Endothelial cell of hepatic sinusoid (primary cell): Measurements from ENCODE around the gene PRRX1.

Source experiments
- in situ Hi-C: cut with HindIII; loops from 2 replicates; pipeline ENCODE4 v1.10.0; 2017; ENCODE audit warnings: low sequenced_read_pairs

The PRRX1 gene

GRCh38 chr1:170714163-170714562, 50.2 kb downstream of the PRRX1 start:
- in situ Hi-C loops = no loop called here

- in situ Hi-C loops = no loop called here
Measured at GRCh38 chr1:170714938-170715337, 51.0 kb downstream of the PRRX1 start.

- in situ Hi-C loops = no loop called here
Measured at GRCh38 chr1:170716835-170717429, 53.0 kb downstream of the PRRX1 start.

GRCh38 chr1:170720661-170721060, 56.7 kb downstream of the PRRX1 start:
- in situ Hi-C loops = no loop called here

GRCh38 chr1:170721621-170722020, 57.7 kb downstream of the PRRX1 start:
- in situ Hi-C loops = no loop called here

- in situ Hi-C loops = no loop called here
Measured at GRCh38 chr1:170723518-170723917, 59.6 kb downstream of the PRRX1 start.

- in situ Hi-C loops = no loop called here
Measured at GRCh38 chr1:170725326-170725725, 61.4 kb downstream of the PRRX1 start.

- in situ Hi-C loops = no loop called here
Measured at GRCh38 chr1:170727963-170728362, 64.0 kb downstream of the PRRX1 start.

- in situ Hi-C loops = no loop called here
Measured at GRCh38 chr1:170729225-170730002, 65.5 kb downstream of the PRRX1 start.

GRCh38 chr1:170730014-170730413, 66.1 kb downstream of the PRRX1 start:
- in situ Hi-C loops = no loop called here

GRCh38 chr1:170730438-170730837, 66.5 kb downstream of the PRRX1 start:
- in situ Hi-C loops = no loop called here

- in situ Hi-C loops = no loop called here
Measured at GRCh38 chr1:170731566-170732251, 67.8 kb downstream of the PRRX1 start.

GRCh38 chr1:170732252-170732588, 68.3 kb downstream of the PRRX1 start:
- in situ Hi-C loops = no loop called here

- in situ Hi-C loops = no loop called here
Measured at GRCh38 chr1:170734412-170735175, 70.7 kb downstream of the PRRX1 start.

- in situ Hi-C loops = no loop called here
Measured at GRCh38 chr1:170735366-170736263, 71.7 kb downstream of the PRRX1 start.

GRCh38 chr1:170739803-170740202, 75.9 kb downstream of the PRRX1 start:
- in situ Hi-C loops = no loop called here

- in situ Hi-C loops = no loop called here
Measured at GRCh38 chr1:170741678-170742077, 77.7 kb downstream of the PRRX1 start.

- in situ Hi-C loops = no loop called here
Measured at GRCh38 chr1:170742600-170742999, 78.7 kb downstream of the PRRX1 start.

GRCh38 chr1:170743083-170743482, 79.2 kb downstream of the PRRX1 start:
- in situ Hi-C loops = no loop called here

GRCh38 chr1:170749549-170749948, 85.6 kb downstream of the PRRX1 start:
- in situ Hi-C loops = no loop called here
